DND-41 (cell line): Measurements from ENCODE around the gene HTT.

Experiments used
- CTCF ChIP-seq: IDR thresholded peaks from 2 replicates; pipeline ENCODE4 v1.5.1; 2012; ENCODE audit warnings: borderline replicate concordance, low read length, moderate library complexity, mild to moderate bottlenecking; ENCODE audit not compliant: poor library complexity, severe bottlenecking; ENCODE audit errors: extremely low read depth
- EZH2 ChIP-seq: IDR thresholded peaks from 3 replicates; pipeline ENCODE4 v1.6.1; 2012; ENCODE audit warnings: borderline replicate concordance, low read depth, mild to moderate bottlenecking, moderate library complexity, low read length, inconsistent platforms; ENCODE audit not compliant: severe bottlenecking

- no peak for TF ChIP-seq CTCF
- peak; percentile 62 for TF ChIP-seq EZH2
Measured at GRCh38 chr4:3041192-3042142, 33.0 kb upstream of the HTT start.
